IMR-90 (cell line): Measurements from ENCODE around the gene PKIG. TPM values are rescaled to one million over a fixed set of nuclear protein-coding genes. Genes with fewer than 3 reads are reported as not detected.

Source experiments
- ATAC-seq: fragments of 200-7000 bp; cut with Tn5 transposase; 2 replicates; pipeline ENCODE4 v1.9.1; 2020; ENCODE audit warnings: low read depth, mild to moderate bottlenecking, moderate library complexity
- BruUV-seq: library from RNA; stranded (reverse); fragments of 400-500 nt; replicated peaks from 2 replicates; lab custom pipeline; 2021; lab: Mats Ljungman, UMichigan
- CTCF ChIA-PET: fragments of 300-600 bp; formaldehyde crosslinking; extraction: SDS; loops from one replicate; lab custom pipeline; 2021; ENCODE audit warnings: antibody characterized with exemption; lab: Yijun Ruan, JAX
- POLR2A ChIA-PET: fragments of 300-600 bp; sonication (Branson Sonifier 250); formaldehyde crosslinking; loops from one replicate; lab custom pipeline; 2022; ENCODE audit warnings: antibody characterized with exemption; ENCODE audit not compliant: unreplicated experiment; lab: Charles Lee
- DNase-seq: peaks from one replicate; pipeline ENCODE4 v3.0.0; 2013
- H2AFZ ChIP-seq: replicated peaks from 2 replicates; pipeline ENCODE3; 2013; ENCODE audit warnings: low read length, mild to moderate bottlenecking; ENCODE audit not compliant: poor library complexity
- H2AK5ac ChIP-seq: 2 replicates; pipeline ENCODE4 v1.6.1; 2013; ENCODE audit warnings: low read depth, low read length, inconsistent platforms
- H2AK9ac ChIP-seq: replicated peaks from 2 replicates; pipeline ENCODE3; 2013; ENCODE audit warnings: mild to moderate bottlenecking, low read depth, low read length, moderate library complexity; ENCODE audit not compliant: poor library complexity
- H2BK120ac ChIP-seq: 2 replicates; pipeline ENCODE4 v1.6.1; 2013; ENCODE audit warnings: low read depth, low read length, inconsistent platforms
- H2BK15ac ChIP-seq: 3 replicates; pipeline ENCODE4 v1.6.1; 2013; ENCODE audit warnings: low read depth, low read length, inconsistent platforms
- H2BK20ac ChIP-seq: 2 replicates; pipeline ENCODE4 v1.6.1; 2013; ENCODE audit warnings: low read depth, mild to moderate bottlenecking, inconsistent platforms, low read length, moderate library complexity
- H2BK5ac ChIP-seq: 2 replicates; pipeline ENCODE4 v1.6.1; 2013; ENCODE audit warnings: mild to moderate bottlenecking, low read depth, low read length, inconsistent platforms; ENCODE audit not compliant: poor library complexity, severe bottlenecking
- H3K14ac ChIP-seq: replicated peaks from 2 replicates; pipeline ENCODE4 v1.6.1; 2013; ENCODE audit warnings: low read depth, low read length, inconsistent platforms
- H3K18ac ChIP-seq: 2 replicates; pipeline ENCODE4 v1.6.1; 2013; ENCODE audit warnings: low read depth, low read length, control low read depth
- H3K23ac ChIP-seq: 2 replicates; pipeline ENCODE4 v1.6.1; 2013; ENCODE audit warnings: low read depth, low read length, inconsistent platforms
- H3K27ac ChIP-seq: 2 replicates; pipeline ENCODE4 v1.5.1; 2013; ENCODE audit warnings: mild to moderate bottlenecking, control low read depth, low read length; ENCODE audit not compliant: insufficient read depth
- H3K27me3 ChIP-seq: 2 replicates; pipeline ENCODE4 v1.6.1; 2013; ENCODE audit warnings: low read length; ENCODE audit not compliant: control insufficient read depth, insufficient read depth
- H3K36me3 ChIP-seq: 2 replicates; pipeline ENCODE4 v1.6.1; 2013; ENCODE audit warnings: low read length, mixed read lengths; ENCODE audit not compliant: control insufficient read depth, insufficient read depth
- H3K4ac ChIP-seq: 2 replicates; pipeline ENCODE4 v1.6.1; 2013; ENCODE audit warnings: low read depth, low read length, inconsistent platforms
- H3K4me1 ChIP-seq: 2 replicates; pipeline ENCODE4 v1.6.1; 2013; ENCODE audit warnings: low read length, mixed read lengths; ENCODE audit not compliant: control insufficient read depth, insufficient read depth
- H3K4me2 ChIP-seq: 2 replicates; pipeline ENCODE4 v1.6.1; 2013; ENCODE audit warnings: low read depth, mild to moderate bottlenecking, control low read depth, low read length, moderate library complexity
- H3K4me3 ChIP-seq: 2 replicates; pipeline ENCODE4 v1.5.1; 2013; ENCODE audit warnings: low read depth, mild to moderate bottlenecking, control low read depth, low read length, moderate library complexity; ENCODE audit not compliant: insufficient read depth
- H3K56ac ChIP-seq: 2 replicates; pipeline ENCODE4 v1.6.1; 2013; ENCODE audit warnings: low read length, inconsistent platforms; ENCODE audit not compliant: insufficient read depth; ENCODE audit errors: extremely low read depth
- H3K79me1 ChIP-seq, 2 experiments: 2 replicates each; pipeline ENCODE4 v1.6.1; 2013; ENCODE audit warnings: low read length in 2 of 2, inconsistent platforms in 1 of 2, low read depth in 1 of 2
- H3K9ac ChIP-seq: 2 replicates; pipeline ENCODE4 v1.6.1; 2013; ENCODE audit warnings: low read depth, low read length, control low read depth
- H3K9me1 ChIP-seq: 2 replicates; pipeline ENCODE4 v1.6.1; 2013; ENCODE audit warnings: low read length, inconsistent platforms; ENCODE audit not compliant: insufficient read depth
- H3K9me3 ChIP-seq: 2 replicates; pipeline ENCODE4 v1.6.1; 2013; ENCODE audit warnings: low read length; ENCODE audit not compliant: control insufficient read depth, insufficient read depth
- H4K20me1 ChIP-seq: 2 replicates; pipeline ENCODE4 v1.6.1; 2013; ENCODE audit warnings: low read length, inconsistent platforms; ENCODE audit not compliant: insufficient read depth
- H4K5ac ChIP-seq: 2 replicates; pipeline ENCODE4 v1.6.1; 2013; ENCODE audit warnings: mild to moderate bottlenecking, low read depth, low read length, control low read depth
- H4K8ac ChIP-seq, 2 experiments: 2 replicates each; pipeline ENCODE4 v1.6.1; 2013; ENCODE audit warnings: low read depth in 2 of 2, low read length in 2 of 2, control low read depth in 1 of 2, inconsistent platforms in 1 of 2
- H4K91ac ChIP-seq: 2 replicates; pipeline ENCODE4 v1.6.1; 2013; ENCODE audit warnings: low read depth, low read length, inconsistent platforms; ENCODE audit not compliant: insufficient read depth
- BHLHE40 ChIP-seq: fragments of 150-350 bp; IDR thresholded peaks from 2 replicates; pipeline ENCODE4 v1.6.1; 2016; ENCODE audit warnings: mild to moderate bottlenecking, low read depth, low read length
- CEBPB ChIP-seq: IDR thresholded peaks from 2 replicates; pipeline ENCODE4 v1.6.1; 2012; ENCODE audit warnings: low read depth, low read length, improper control_type of control experiment
- CTCF ChIP-seq: conservative IDR thresholded peaks from 2 replicates; pipeline ENCODE4 v1.5.1; 2012; ENCODE audit warnings: mild to moderate bottlenecking, low read depth, low read length, improper control_type of control experiment
- ELK1 ChIP-seq: fragments of 150-350 bp; IDR thresholded peaks from 2 replicates; pipeline ENCODE4 v1.6.1; 2016; ENCODE audit warnings: low read depth, mild to moderate bottlenecking, low read length, moderate library complexity, borderline replicate concordance
- FOS ChIP-seq: fragments of 150-350 bp; IDR thresholded peaks from 2 replicates; pipeline ENCODE4 v1.6.1; 2016; ENCODE audit warnings: low read depth, low read length
- MAZ ChIP-seq: IDR thresholded peaks from 2 replicates; pipeline ENCODE4 v1.6.1; 2012; ENCODE audit warnings: low read depth, mild to moderate bottlenecking, low read length, improper control_type of control experiment, moderate library complexity, borderline replicate concordance
- NFE2L2 ChIP-seq: fragments of 150-350 bp; IDR thresholded peaks from 2 replicates; pipeline ENCODE4 v1.6.1; 2016; ENCODE audit warnings: low read depth, mild to moderate bottlenecking, low read length
- USF2 ChIP-seq: fragments of 150-350 bp; IDR thresholded peaks from 2 replicates; pipeline ENCODE4 v1.6.1; 2017; ENCODE audit warnings: mild to moderate bottlenecking, antibody characterized with exemption, low read length, low read depth
- WGBS, 2 experiments: methylation state at CpG; one replicate each; pipeline versions ENCODE4 v1.1.5 to v1.1.7; 2013; ENCODE audit warnings: missing lambda C conversion rate in 2 of 2; ENCODE audit not compliant: insufficient read length in 1 of 2; ENCODE audit errors: extremely low coverage in 2 of 2; 5-methylcytosine and 5-hydroxymethylcytosine counted together
- dilution Hi-C: fragments of 300-500 bp; cut with HindIII; formaldehyde crosslinking; loops from one replicate; pipeline ENCODE4 v1.14.3; 2018; ENCODE audit warnings: low sequenced_read_pairs; ENCODE audit not compliant: unreplicated experiment
- in situ Hi-C: fragments of 300-500 bp; cut with MboI; formaldehyde crosslinking; loops from 3 replicates; pipeline ENCODE4 v1.14.3; 2019; ENCODE audit warnings: low sequenced_read_pairs, inconsistent platforms, mixed read lengths
- intact Hi-C: fragments of 100-400 bp; cut with micrococcal nuclease; formaldehyde crosslinking; loops from 2 replicates; pipeline ENCODE4 v1.10.0; 2022
- polyA plus RNA-seq, 3 experiments: library from polyadenylated mRNA; depleted of rRNA; stranded (reverse); fragments of >200 nt; gene quantifications; 2 replicates each; pipeline ENCODE4 v1.2.3, GENCODE V29; 2012; ENCODE audit warnings: low replicate concordance in 1 of 3
- total RNA-seq: library from RNA; depleted of rRNA; stranded (reverse); fragments of >200 nt; gene quantifications from 2 replicates; pipeline ENCODE4 v1.2.3, GENCODE V29; 2012

The PKIG gene
- total and polyA plus RNA-seq, 2 of the 4 experiments (the other 2 are of a cell fraction), result 78.3 to 89.6 TPM

- ATAC-seq (peak; percentile 55), DNase-seq (peak; percentile 50)
- Histone ChIP-seq H3K36me3 (peaks cover 17% of the 10 kb centered on the region), H3K14ac (peak overlapping the region; percentile 33; the same call in 1 of the 2 replicates), H3K9ac (no peak overlapping the region), H3K79me1 (peaks cover 15 to 67% of the 10 kb centered on the region in 2 experiments; a peak in 3 of 4 replicates), H2BK120ac (no peak overlapping the region), H3K9me3 (no peaks in the 10 kb centered on the region), H2AK5ac (no peak overlapping the region), H3K4me1 (peaks cover 12% of the 10 kb centered on the region), H2BK15ac (no peak overlapping the region; the same call in 2 of the 3 replicates), H3K27ac (no peak overlapping the region), H2BK5ac (no peak overlapping the region), H4K5ac (no peak overlapping the region), H3K4me3 (no peak overlapping the region), H4K91ac (no peak overlapping the region), H3K27me3 (no peaks in the 10 kb centered on the region), H2AK9ac (no peak overlapping the region), H3K56ac (no peak overlapping the region), H4K20me1 (peaks cover 3% of the 10 kb centered on the region; the same call in 1 of the 2 replicates), H3K18ac (no peak overlapping the region), H2BK20ac (no peak overlapping the region; the same call in 1 of the 2 replicates), H3K23ac (no peak overlapping the region), H3K4ac (no peak overlapping the region), H4K8ac (no peak overlapping the region), H3K4me2 (0 out of 2 replicates have a peak overlapping the region, but pooled peaks have one; percentile 11), H3K9me1 (peaks cover 28% of the 10 kb centered on the region), H2AFZ (no peak overlapping the region)
- in situ Hi-C loops (no loop called here), intact Hi-C loops (no loop called here), dilution Hi-C loops (no loop called here)
- POLR2A ChIA-PET, result no interaction called here
- TF ChIP-seq CEBPB (no peak), FOS (no peak), BHLHE40 (peak; percentile 70; the same call in 1 of the 2 replicates), ELK1 (no peak), NFE2L2 (no peak), MAZ (no peak), CTCF (no peak), USF2 (no peak)
- CTCF ChIA-PET, result no interaction called here
- WGBS, 2 experiments, result 59% methylated on average over 4 of the region's 10 CpGs; no CpG with 5 or more reads in 1 of the 2 experiments
- no TSS peak for BruUV-seq
Observed at GRCh38 chr20:44587035-44587980, 4.9 kb downstream of the PKIG start.
